Transverse colon (tissue), 4 donors: ENCODE measurements around the gene MID1. TPM values are rescaled to one million over a fixed set of nuclear protein-coding genes. Genes with fewer than 3 reads are reported as not detected.

ENCODE experiments used
- DNase-seq: peaks from one replicate; pipeline ENCODE4 v3.0.0-alpha.2; 2019
- H3K27ac ChIP-seq, 4 donors: fragments of 200-600 bp; sonication (generic); 2 replicates each; pipeline ENCODE4 v1.5.1; 2016 to 2018; ENCODE audit warnings: inconsistent platforms in 4 of 4
- H3K27me3 ChIP-seq: fragments of 200-600 bp; sonication (generic); 2 replicates; pipeline ENCODE4 v1.5.1; 2017; ENCODE audit warnings: inconsistent platforms
- H3K36me3 ChIP-seq, 4 donors: fragments of 200-600 bp; sonication (generic); 2 replicates each; pipeline ENCODE4 v1.5.1; 2017 to 2019; ENCODE audit warnings: inconsistent platforms in 4 of 4
- H3K4me1 ChIP-seq, 4 donors: fragments of 200-600 bp; sonication (generic); 2 replicates each; pipeline ENCODE4 v1.5.1; 2017 to 2020; ENCODE audit warnings: inconsistent platforms in 4 of 4
- H3K4me3 ChIP-seq, 4 donors: fragments of 200-600 bp; sonication (generic); 1 replicate in 1 of 4; 2 replicates in 3 of 4; pipeline versions ENCODE4 v1.5.1 to v1.6.1; 2017 to 2019; ENCODE audit warnings: inconsistent platforms in 4 of 4
- H3K9me3 ChIP-seq, 2 donors: fragments of 200-600 bp; sonication (generic); 2 replicates each; pipeline ENCODE4 v1.5.1; 2017 to 2019; ENCODE audit warnings: inconsistent platforms in 2 of 2
- EP300 ChIP-seq: sonication (generic); formaldehyde crosslinking; IDR thresholded peaks from one replicate; pipeline ENCODE4 v1.6.1; 2017; ENCODE audit warnings: antibody characterized with exemption, low read depth
- POLR2A ChIP-seq: fragments of 450-650 bp; IDR thresholded peaks from one replicate; pipeline ENCODE4 v1.6.1; 2016; ENCODE audit warnings: antibody characterized with exemption, mild to moderate bottlenecking, moderate library complexity
- POLR2AphosphoS5 ChIP-seq, 3 donors: sonication (generic); formaldehyde crosslinking; IDR thresholded peaks; one replicate each; pipeline ENCODE4 v1.6.1; 2016; ENCODE audit warnings: antibody characterized with exemption in 3 of 3
- WGBS, 2 donors: methylation state at CpG; one replicate each; pipeline ENCODE4 v1.1.5; 2018; ENCODE audit warnings: low coverage in 1 of 2; 5-methylcytosine and 5-hydroxymethylcytosine counted together
- in situ Hi-C, 4 donors: fragments of 200-750 bp; cut with MboI; loops; one replicate each; pipeline versions ENCODE4 v1.15.0 to v1.15.1; 2017; ENCODE audit warnings: low sequenced_read_pairs in 3 of 4, low pct_ligation_motif_present in 1 of 4, low pct_unique_long_range_greater_than_20kb in 1 of 4
- intact Hi-C: fragments of 100-400 bp; cut with DNase I; formaldehyde crosslinking; loops from one replicate; pipeline ENCODE4 v1.15.1; 2023; ENCODE audit warnings: low total_unique reads
- total RNA-seq, 4 donors: library from RNA; depleted of rRNA; stranded (reverse); fragments of >200 nt; gene quantifications; one replicate each; pipeline ENCODE4 v1.1.0, GENCODE V29; 2016
- TF ChIP-seq, protein P1 (sequence below), 5 experiments: fragments of 200-600 bp in 3 of 5; fragments of 450-650 bp in 2 of 5; sonication (generic) in 3 of 5; IDR thresholded peaks; 1 replicate in 2 of 5; 2 replicates in 3 of 5; pipeline ENCODE4 v1.5.1; 2016 to 2017; ENCODE audit warnings: antibody characterized with exemption in 5 of 5, inconsistent platforms in 3 of 5, mild to moderate bottlenecking in 2 of 5, moderate library complexity in 1 of 5

MID1 gene
- total RNA-seq, 4 donors from 2014 or later = 27.0 to 85.2 (median 37.7) TPM

DNA sequence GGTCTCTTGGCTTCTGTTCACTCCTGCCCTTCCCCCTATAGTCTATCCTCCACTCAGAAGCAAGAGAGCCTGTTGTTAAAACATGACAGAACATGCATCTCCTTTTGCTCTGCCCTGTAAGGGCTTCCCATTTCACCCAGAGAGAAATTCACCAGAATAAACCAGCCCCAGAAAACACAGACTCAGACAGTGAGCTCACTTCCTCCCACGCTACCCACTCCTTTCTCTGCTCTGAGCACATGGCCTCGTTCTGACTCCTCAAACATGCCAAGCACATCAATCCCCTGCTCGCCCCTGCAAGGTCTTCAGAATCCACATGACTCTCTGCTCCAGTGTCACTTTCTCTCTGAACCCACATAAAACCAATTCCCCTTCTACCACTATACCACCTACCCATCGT lies 50.4 kb downstream of the MID1 start:
- in situ Hi-C loops = no loop called here
- no peak overlapping the region for H3K27ac ChIP-seq
- TF ChIP-seq POLR2AphosphoS5 (IDR thresholded peaks at IDR 0.05) = no peak
- TF ChIP-seq EP300 = no peak
- TF ChIP-seq, protein P1, sequence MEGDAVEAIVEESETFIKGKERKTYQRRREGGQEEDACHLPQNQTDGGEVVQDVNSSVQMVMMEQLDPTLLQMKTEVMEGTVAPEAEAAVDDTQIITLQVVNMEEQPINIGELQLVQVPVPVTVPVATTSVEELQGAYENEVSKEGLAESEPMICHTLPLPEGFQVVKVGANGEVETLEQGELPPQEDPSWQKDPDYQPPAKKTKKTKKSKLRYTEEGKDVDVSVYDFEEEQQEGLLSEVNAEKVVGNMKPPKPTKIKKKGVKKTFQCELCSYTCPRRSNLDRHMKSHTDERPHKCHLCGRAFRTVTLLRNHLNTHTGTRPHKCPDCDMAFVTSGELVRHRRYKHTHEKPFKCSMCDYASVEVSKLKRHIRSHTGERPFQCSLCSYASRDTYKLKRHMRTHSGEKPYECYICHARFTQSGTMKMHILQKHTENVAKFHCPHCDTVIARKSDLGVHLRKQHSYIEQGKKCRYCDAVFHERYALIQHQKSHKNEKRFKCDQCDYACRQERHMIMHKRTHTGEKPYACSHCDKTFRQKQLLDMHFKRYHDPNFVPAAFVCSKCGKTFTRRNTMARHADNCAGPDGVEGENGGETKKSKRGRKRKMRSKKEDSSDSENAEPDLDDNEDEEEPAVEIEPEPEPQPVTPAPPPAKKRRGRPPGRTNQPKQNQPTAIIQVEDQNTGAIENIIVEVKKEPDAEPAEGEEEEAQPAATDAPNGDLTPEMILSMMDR (IDR thresholded peaks at IDR 0.05) = no peak
- no peak for TF ChIP-seq POLR2A

DNA sequence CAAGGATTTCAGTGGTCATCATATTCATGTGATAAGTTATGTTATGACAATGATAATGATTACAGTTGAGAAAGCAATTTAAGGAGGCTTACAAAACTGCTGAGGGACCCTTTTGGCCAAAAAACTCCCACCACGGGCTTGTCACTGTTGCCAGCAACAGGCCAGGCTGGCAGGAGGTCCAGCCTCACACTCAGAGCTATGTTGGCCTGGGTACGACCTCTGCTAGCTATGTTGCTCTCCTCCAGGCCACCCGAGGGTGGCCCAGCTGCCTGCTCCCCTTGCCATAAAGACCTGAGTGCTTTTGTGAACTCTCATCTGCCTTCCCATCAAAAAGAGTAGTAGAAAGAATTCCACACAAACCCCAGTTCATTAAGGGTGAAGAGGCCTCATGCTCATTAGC lies 52.0 kb downstream of the MID1 start:
- Histone ChIP-seq H3K4me1 (no peaks in the 10 kb centered on the region), H3K27ac (no peak overlapping the region), H3K4me3 (no peak overlapping the region), H3K36me3 (no peaks in the 10 kb centered on the region), H3K9me3 (no peaks in the 10 kb centered on the region), H3K27me3 (no peaks in the 10 kb centered on the region)
- intact Hi-C loops (no loop called here), in situ Hi-C loops (no loop called here)
- TF ChIP-seq, protein P1 (IDR thresholded peaks at IDR 0.05) = no peak
- TF ChIP-seq POLR2AphosphoS5 (IDR thresholded peaks at IDR 0.05) = no peak
- no peak for TF ChIP-seq POLR2A
- TF ChIP-seq EP300 = no peak
- WGBS, 2 donors = 60% methylated on average over 3 of the region's 3 CpGs; no CpG with 5 or more reads in 1 of the 2 donors
- no peak for DNase-seq

More for the DNA sequence above, 50.4 kb downstream of the MID1 start:
- WGBS, 2 donors = 48 to 80% methylated on average over 1 to 4 of the region's 4 CpGs
- H3K4me3 ChIP-seq = no peak overlapping the region
- intact Hi-C loops = no loop called here
- no peaks in the 10 kb centered on the region for H3K36me3 ChIP-seq
- no peak for DNase-seq
- no peaks in the 10 kb centered on the region for H3K4me1 ChIP-seq
- no peaks in the 10 kb centered on the region for H3K27me3 ChIP-seq
- no peaks in the 10 kb centered on the region for H3K9me3 ChIP-seq

DNA sequence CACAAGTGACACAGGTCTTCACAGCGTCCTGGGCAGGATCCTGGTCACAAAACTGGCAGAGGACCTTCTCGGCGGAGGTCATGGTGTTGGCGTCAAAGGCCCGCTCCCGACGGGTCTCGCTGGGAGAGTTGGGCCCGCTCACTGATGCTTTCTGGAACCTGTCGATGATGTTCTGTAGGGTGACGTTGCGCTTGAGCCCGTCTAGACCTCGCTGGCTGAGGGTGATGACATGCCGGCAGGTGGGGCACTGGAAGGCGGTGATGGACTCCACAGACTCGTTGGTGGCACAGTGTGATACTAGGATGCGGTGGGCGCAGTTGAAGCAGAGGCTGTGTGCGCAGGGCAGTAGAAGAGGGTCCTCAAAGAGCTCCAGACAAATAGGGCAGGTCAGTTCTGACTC lies 53.2 kb downstream of the MID1 start:
- 87% methylated on average over 20 of the region's 20 CpGs; no CpG with 5 or more reads in 1 of the 2 donors for WGBS, 2 donors
- intact Hi-C loops (no loop called here), in situ Hi-C loops (no loop called here)
- no peak for DNase-seq
- H3K36me3 ChIP-seq = no peaks in the 10 kb centered on the region
- no peak overlapping the region for H3K4me3 ChIP-seq
- no peaks in the 10 kb centered on the region for H3K9me3 ChIP-seq
- no peaks in the 10 kb centered on the region for H3K4me1 ChIP-seq
- no peak overlapping the region for H3K27ac ChIP-seq
- H3K27me3 ChIP-seq = no peaks in the 10 kb centered on the region
- TF ChIP-seq, protein P1 (IDR thresholded peaks at IDR 0.05) = no peak

DNA sequence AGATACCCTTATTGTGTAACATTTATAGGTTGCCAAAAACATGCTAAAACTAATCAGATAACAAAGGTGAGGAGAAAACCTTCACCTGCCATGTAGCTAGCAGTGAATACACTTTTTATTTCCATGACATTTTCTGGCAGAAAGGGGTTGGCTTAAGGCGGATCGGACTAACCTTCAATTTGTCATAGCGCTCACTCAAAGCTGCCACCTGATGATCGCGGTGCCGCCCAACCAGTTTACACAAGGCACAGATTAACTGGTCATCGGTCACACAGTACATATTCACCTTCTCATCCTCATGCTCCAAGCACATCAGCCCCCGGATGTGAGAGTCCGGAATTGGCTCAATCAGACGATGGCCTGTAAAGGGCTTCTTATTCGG lies 53.7 kb downstream of the MID1 start:
- no peak for DNase-seq
- Histone ChIP-seq H3K27ac (no peak overlapping the region), H3K9me3 (no peaks in the 10 kb centered on the region), H3K4me1 (no peaks in the 10 kb centered on the region), H3K36me3 (no peaks in the 10 kb centered on the region), H3K27me3 (no peaks in the 10 kb centered on the region), H3K4me3 (no peak overlapping the region)
- 92% methylated on average over 11 of the region's 11 CpGs; no CpG with 5 or more reads in 1 of the 2 donors for WGBS, 2 donors
- TF ChIP-seq POLR2AphosphoS5 (IDR thresholded peaks at IDR 0.05) (no peak), POLR2A (no peak), EP300 (no peak)
- TF ChIP-seq, protein P1 (IDR thresholded peaks at IDR 0.05) = no peak
- in situ Hi-C loops (no loop called here), intact Hi-C loops (no loop called here)
